CD14-positive monocyte (primary cell): ENCODE results near the gene VSIR. TPM values are rescaled to one million over a fixed set of nuclear protein-coding genes. Genes with fewer than 3 reads are reported as not detected.
A peak's percentile ranks its signal among the peaks of the same experiment; 100 is the strongest.

Source experiments
- DNase-seq, 3 donors: peaks; one replicate each; pipeline ENCODE4 v3.0.0-alpha.2; 2011 to 2022
- H2AFZ ChIP-seq: 2 replicates; pipeline ENCODE4 v1.6.0; 2012; ENCODE audit warnings: mild to moderate bottlenecking, low read depth, low read length, inconsistent platforms; ENCODE audit not compliant: insufficient read depth, poor library complexity, severe bottlenecking
- H3K27ac ChIP-seq, 2 donors: 1 replicate in 1 of 2; 2 replicates in 1 of 2; pipeline ENCODE4 v1.5.1; 2012 to 2013; ENCODE audit warnings: low read length in 2 of 2, control low read depth in 1 of 2, inconsistent platforms in 1 of 2, low read depth in 1 of 2, mild to moderate bottlenecking in 1 of 2
- H3K27me3 ChIP-seq, 2 donors: one replicate each; pipeline versions ENCODE4 v1.6.0 to v1.6.1; 2011 to 2013; ENCODE audit warnings: low read length in 2 of 2; ENCODE audit not compliant: control insufficient read depth in 2 of 2, insufficient read depth in 2 of 2
- H3K36me3 ChIP-seq, 2 donors: replicated peaks in 1 of 2; 1 replicate in 1 of 2; 2 replicates in 1 of 2; pipeline versions ENCODE4 v1.5.1 to v1.6.1; 2012 to 2013; ENCODE audit warnings: low read length in 2 of 2, control low read depth in 1 of 2, inconsistent platforms in 1 of 2, mild to moderate bottlenecking in 1 of 2; ENCODE audit not compliant: insufficient read depth in 2 of 2, control insufficient read depth in 1 of 2
- H3K4me1 ChIP-seq, 2 donors: 1 replicate in 1 of 2; 2 replicates in 1 of 2; pipeline versions ENCODE4 v1.5.1 to v1.6.1; 2012 to 2013; ENCODE audit warnings: low read length in 2 of 2, control low read depth in 1 of 2, inconsistent platforms in 1 of 2, mild to moderate bottlenecking in 1 of 2, moderate library complexity in 1 of 2; ENCODE audit not compliant: insufficient read depth in 2 of 2, control insufficient read depth in 1 of 2
- H3K4me2 ChIP-seq: replicated peaks from 2 replicates; pipeline ENCODE3; 2012; ENCODE audit warnings: low read length, moderate library complexity, mild to moderate bottlenecking; ENCODE audit not compliant: poor library complexity, severe bottlenecking; ENCODE audit errors: extremely low read depth
- H3K4me3 ChIP-seq, 3 experiments: fragments of 200-600 bp in 1 of 3; sonication (generic) in 1 of 3; replicated peaks in 1 of 3; 1 replicate in 2 of 3; 2 replicates in 1 of 3; pipeline ENCODE4 v1.5.1; 2011 to 2013; ENCODE audit warnings: low read length in 3 of 3, mild to moderate bottlenecking in 3 of 3, control low read depth in 2 of 3, low read depth in 2 of 3, inconsistent platforms in 1 of 3, moderate library complexity in 1 of 3
- H3K79me2 ChIP-seq: 2 replicates; pipeline ENCODE4 v1.6.0; 2012; ENCODE audit warnings: mild to moderate bottlenecking, control low read depth, inconsistent platforms, low read length, moderate library complexity; ENCODE audit not compliant: insufficient read depth
- H3K9ac ChIP-seq: 2 replicates; pipeline ENCODE4 v1.6.0; 2017; ENCODE audit warnings: low read length, mild to moderate bottlenecking; ENCODE audit not compliant: insufficient read depth, poor library complexity, severe bottlenecking
- H3K9me3 ChIP-seq, 2 donors: replicated peaks in 1 of 2; 1 replicate in 1 of 2; 2 replicates in 1 of 2; pipeline versions ENCODE4 v1.5.1 to v1.6.1; 2012 to 2013; ENCODE audit warnings: low read length in 2 of 2, control low read depth in 1 of 2; ENCODE audit not compliant: control insufficient read depth in 1 of 2, insufficient read depth in 1 of 2
- H4K20me1 ChIP-seq: 2 replicates; pipeline ENCODE4 v1.6.0; 2012; ENCODE audit warnings: mild to moderate bottlenecking, low read length, control low read depth, moderate library complexity; ENCODE audit not compliant: insufficient read depth
- H3K27ac Mint-ChIP-seq, 7 donors: one replicate each; pipeline ENCODE4 v1.8.0; 2020; ENCODE audit warnings: mild to moderate bottlenecking in 7 of 7, mixed read lengths in 7 of 7, moderate library complexity in 6 of 7, inconsistent platforms in 2 of 7
- H3K27me3 Mint-ChIP-seq, 3 donors: one replicate each; pipeline ENCODE4 v1.8.0; 2021 to 2022; ENCODE audit warnings: low read depth in 3 of 3, mild to moderate bottlenecking in 3 of 3, mixed read lengths in 3 of 3, moderate library complexity in 3 of 3, inconsistent platforms in 1 of 3
- H3K36me3 Mint-ChIP-seq, 2 donors: one replicate each; pipeline ENCODE4 v1.8.0; 2020; ENCODE audit warnings: mixed read lengths in 2 of 2, inconsistent platforms in 1 of 2, mild to moderate bottlenecking in 1 of 2
- H3K4me1 Mint-ChIP-seq: one replicate; pipeline ENCODE4 v1.8.0; 2020; ENCODE audit warnings: mild to moderate bottlenecking, mixed read lengths
- H3K4me3 Mint-ChIP-seq, 2 donors: one replicate each; pipeline ENCODE4 v1.8.0; 2020; ENCODE audit warnings: mild to moderate bottlenecking in 2 of 2, mixed read lengths in 2 of 2, moderate library complexity in 1 of 2
- H3K9me3 Mint-ChIP-seq, 7 donors: one replicate each; pipeline ENCODE4 v1.8.0; 2020 to 2022; ENCODE audit warnings: mixed read lengths in 7 of 7, mild to moderate bottlenecking in 6 of 7, moderate library complexity in 6 of 7, inconsistent platforms in 2 of 7
- CTCF ChIP-seq: fragments of 200-600 bp; IDR thresholded peaks from one replicate; pipeline ENCODE4 v1.8.0; 2022; ENCODE audit warnings: antibody characterized with exemption, mild to moderate bottlenecking
- WGBS: methylation state at CpG from one replicate; pipeline ENCODE4 v1.1.5; 2013; ENCODE audit warnings: missing lambda C conversion rate; ENCODE audit not compliant: insufficient coverage; 5-methylcytosine and 5-hydroxymethylcytosine counted together
- intact Hi-C, 2 donors: fragments of 100-400 bp; cut with micrococcal nuclease; formaldehyde crosslinking; loops; one replicate each; pipeline versions ENCODE4 v1.15.0 to v1.15.1; 2023
- polyA plus RNA-seq, 3 donors: library from polyadenylated mRNA; depleted of rRNA in 1 of 3; unstranded in 2 of 3; stranded (reverse) in 1 of 3; fragments of 300-500 nt in 2 of 3; fragments of >200 nt in 1 of 3; fragmentation: Illumina TruSeq in 2 of 3; gene quantifications; 1 replicate in 2 of 3; 2 replicates in 1 of 3; pipeline ENCODE4 v1.2.3, GENCODE V29; 2012 to 2021

VSIR gene
- polyA plus RNA-seq, 3 donors, result 635 to 1,133 (median 801) TPM

- peaks cover 91 to 100% of the 10 kb centered on the region in 2 donors for H3K4me1 ChIP-seq
- peaks cover 92% of the 10 kb centered on the region for H3K4me1 Mint-ChIP-seq
- H3K4me2 ChIP-seq, result peak overlapping the region; percentile 99
- H3K9me3 ChIP-seq, result no peaks in the 10 kb centered on the region
- H3K9me3 Mint-ChIP-seq, result peaks cover 0 to 2% (median 0%) of the 10 kb centered on the region in 7 donors
- intact Hi-C loops, result loop anchor here in 1 of 2 donors (5.0 kb wide), 1 partner anchor 40 kb away; no protein-coding TSS in a partner anchor
- H3K27me3 ChIP-seq, result no peaks in the 10 kb centered on the region
- H2AFZ ChIP-seq, result no peak overlapping the region
- H3K27ac Mint-ChIP-seq, result peak overlapping the region; percentile 90 to 96 (median 93)
- peak overlapping the region in 1 of 3 experiments; percentile 99 for H3K4me3 ChIP-seq
- H4K20me1 ChIP-seq, result peaks cover 100% of the 10 kb centered on the region
- 29% methylated on average over 4 of the region's 10 CpGs for WGBS
- H3K27me3 Mint-ChIP-seq, result peaks cover 0 to 4% (median 2%) of the 10 kb centered on the region in 3 donors
- peaks cover 100% of the 10 kb centered on the region for H3K79me2 ChIP-seq
- peak overlapping the region; percentile 90 to 92 for H3K27ac ChIP-seq
- peaks cover 88 to 94% of the 10 kb centered on the region in 2 donors for H3K36me3 ChIP-seq
- no peak for TF ChIP-seq CTCF
- H3K9ac ChIP-seq, result peak overlapping the region; percentile 37
- peak overlapping the region; percentile 64 to 83 for H3K4me3 Mint-ChIP-seq
- DNase-seq, result no peak
- peaks cover 86 to 98% of the 10 kb centered on the region in 2 donors for H3K36me3 Mint-ChIP-seq
Measured at GRCh38 chr10:71766717-71767419, 6.5 kb downstream of the VSIR start.

DNA sequence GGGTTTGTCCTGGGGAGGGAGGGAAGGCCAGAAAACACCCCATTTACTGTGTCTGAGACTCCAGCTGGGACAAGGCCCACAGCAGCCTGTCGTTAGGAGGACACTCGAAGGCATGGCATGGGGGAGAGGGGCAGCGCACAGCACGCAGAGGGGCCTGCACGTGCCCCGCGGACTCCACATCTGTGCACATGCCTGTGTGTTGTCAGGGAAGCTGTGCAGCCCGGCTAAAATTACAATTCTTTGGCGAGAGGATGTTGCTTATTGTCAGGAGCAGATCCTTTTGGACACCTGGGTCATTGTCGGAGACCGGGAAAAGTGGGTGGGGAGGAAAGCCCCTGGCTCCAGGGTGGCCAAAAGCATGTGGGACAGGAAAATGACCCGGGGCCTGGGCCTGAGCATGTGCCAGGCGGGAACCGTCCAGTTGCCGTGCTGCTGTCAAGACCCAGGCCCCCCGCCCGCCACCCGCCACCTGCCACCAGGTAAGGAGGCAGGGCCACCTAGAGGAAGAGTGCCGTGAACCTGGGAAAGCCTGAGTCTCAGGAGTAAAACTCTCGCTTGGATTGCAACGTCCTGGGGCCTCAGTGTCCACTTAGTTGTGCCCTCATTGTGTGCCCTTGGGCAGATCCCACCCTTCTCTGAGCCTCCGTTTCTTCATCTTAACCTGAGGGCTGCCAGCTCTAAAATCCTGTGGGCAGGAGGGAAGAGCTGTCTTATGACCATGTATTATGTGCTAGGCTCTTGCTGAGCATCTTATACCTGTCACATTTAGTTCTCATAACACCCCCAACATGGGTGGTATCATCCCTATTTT is 7.2 kb downstream of the VSIR start:
- Mint-ChIP-seq H3K27ac (peak overlapping the region; percentile 89 to 96 (median 93)), H3K27me3 (peaks cover 0 to 4% (median 2%) of the 10 kb centered on the region in 3 donors), H3K36me3 (peaks cover 86 to 98% of the 10 kb centered on the region in 2 donors), H3K9me3 (peaks cover 0 to 2% (median 0%) of the 10 kb centered on the region in 7 donors), H3K4me3 (peak overlapping the region; percentile 59 to 77), H3K4me1 (peaks cover 94% of the 10 kb centered on the region)
- Histone ChIP-seq H3K79me2 (peaks cover 100% of the 10 kb centered on the region), H4K20me1 (peaks cover 100% of the 10 kb centered on the region), H3K4me2 (peak overlapping the region; percentile 99), H3K4me1 (peaks cover 98 to 100% of the 10 kb centered on the region in 2 donors), H3K27ac (peak overlapping the region; percentile 90 to 92), H3K9me3 (no peaks in the 10 kb centered on the region), H3K9ac (peak overlapping the region; percentile 37), H3K27me3 (no peaks in the 10 kb centered on the region), H3K4me3 (peak overlapping the region in 1 of 3 experiments; percentile 99), H3K36me3 (peaks cover 88 to 94% of the 10 kb centered on the region in 2 donors), H2AFZ (no peak overlapping the region)
- DNase-seq, result no peak
- 81% methylated on average over 21 of the region's 22 CpGs for WGBS
- intact Hi-C loops, result loop anchor here in 1 of 2 donors (5.0 kb wide), 1 partner anchor 39 kb away; no protein-coding TSS in a partner anchor
- TF ChIP-seq CTCF, result no peak
